Transverse colon (tissue), 4 donors: Measurements from ENCODE around the gene EXTL1.

Experiments
- EP300 ChIP-seq: sonication (generic); formaldehyde crosslinking; IDR thresholded peaks from one replicate; pipeline ENCODE4 v1.6.1; 2017; ENCODE audit warnings: antibody characterized with exemption, low read depth
- POLR2A ChIP-seq: fragments of 450-650 bp; IDR thresholded peaks from one replicate; pipeline ENCODE4 v1.6.1; 2016; ENCODE audit warnings: antibody characterized with exemption, mild to moderate bottlenecking, moderate library complexity
- POLR2AphosphoS5 ChIP-seq, 3 donors: sonication (generic); formaldehyde crosslinking; IDR thresholded peaks; one replicate each; pipeline ENCODE4 v1.6.1; 2016; ENCODE audit warnings: antibody characterized with exemption in 3 of 3
- TF ChIP-seq, protein P1 (sequence below), 5 experiments: fragments of 200-600 bp in 3 of 5; fragments of 450-650 bp in 2 of 5; sonication (generic) in 3 of 5; IDR thresholded peaks; 1 replicate in 2 of 5; 2 replicates in 3 of 5; pipeline ENCODE4 v1.5.1; 2016 to 2017; ENCODE audit warnings: antibody characterized with exemption in 5 of 5, inconsistent platforms in 3 of 5, mild to moderate bottlenecking in 2 of 5, moderate library complexity in 1 of 5

DNA sequence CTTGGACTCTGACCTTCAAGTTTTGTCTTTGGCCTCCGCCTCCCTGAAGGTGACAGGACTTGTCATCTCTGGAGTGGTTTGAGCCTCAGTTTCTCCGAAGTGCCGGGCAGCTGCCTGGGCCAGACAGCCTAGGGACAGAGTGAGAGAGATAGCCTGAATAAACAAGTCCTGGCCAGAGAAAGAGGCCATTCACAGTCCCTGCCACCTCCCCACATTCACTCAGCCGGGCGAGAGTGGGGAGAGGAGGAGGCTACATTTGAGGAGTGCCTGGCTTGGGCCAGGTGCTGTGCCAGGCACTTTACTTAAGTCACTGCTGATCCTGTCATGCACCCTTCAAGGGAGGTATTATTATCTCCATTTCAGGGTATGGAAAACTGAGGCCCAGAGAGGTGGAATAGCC lies 3.5 kb downstream of the EXTL1 start:
- TF ChIP-seq, protein P1, sequence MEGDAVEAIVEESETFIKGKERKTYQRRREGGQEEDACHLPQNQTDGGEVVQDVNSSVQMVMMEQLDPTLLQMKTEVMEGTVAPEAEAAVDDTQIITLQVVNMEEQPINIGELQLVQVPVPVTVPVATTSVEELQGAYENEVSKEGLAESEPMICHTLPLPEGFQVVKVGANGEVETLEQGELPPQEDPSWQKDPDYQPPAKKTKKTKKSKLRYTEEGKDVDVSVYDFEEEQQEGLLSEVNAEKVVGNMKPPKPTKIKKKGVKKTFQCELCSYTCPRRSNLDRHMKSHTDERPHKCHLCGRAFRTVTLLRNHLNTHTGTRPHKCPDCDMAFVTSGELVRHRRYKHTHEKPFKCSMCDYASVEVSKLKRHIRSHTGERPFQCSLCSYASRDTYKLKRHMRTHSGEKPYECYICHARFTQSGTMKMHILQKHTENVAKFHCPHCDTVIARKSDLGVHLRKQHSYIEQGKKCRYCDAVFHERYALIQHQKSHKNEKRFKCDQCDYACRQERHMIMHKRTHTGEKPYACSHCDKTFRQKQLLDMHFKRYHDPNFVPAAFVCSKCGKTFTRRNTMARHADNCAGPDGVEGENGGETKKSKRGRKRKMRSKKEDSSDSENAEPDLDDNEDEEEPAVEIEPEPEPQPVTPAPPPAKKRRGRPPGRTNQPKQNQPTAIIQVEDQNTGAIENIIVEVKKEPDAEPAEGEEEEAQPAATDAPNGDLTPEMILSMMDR (IDR thresholded peaks at IDR 0.05), result no peak
- TF ChIP-seq POLR2A (no peak), POLR2AphosphoS5 (IDR thresholded peaks at IDR 0.05) (no peak), EP300 (no peak)
